CD4-positive, alpha-beta T cell (primary cell): Measurements from ENCODE around the gene NTRK1. TPM values are rescaled to one million over a fixed set of nuclear protein-coding genes. Genes with fewer than 3 reads are reported as not detected.

Experiments
- ATAC-seq: fragments of 200-7000 bp; cut with Tn5 transposase; one replicate; pipeline ENCODE4 v1.10.0; 2022; ENCODE audit warnings: mild to moderate bottlenecking; ENCODE audit not compliant: poor library complexity
- CTCF ChIA-PET: fragments of 350-600 bp; sonication (Branson Sonifier 250); formaldehyde crosslinking; loops from one replicate; lab custom pipeline; 2021; ENCODE audit warnings: antibody characterized with exemption, inconsistent platforms; lab: Charles Lee
- POLR2A ChIA-PET: fragments of 350-600 bp; sonication (Branson Sonifier 250); formaldehyde crosslinking; loops from one replicate; lab custom pipeline; 2021; ENCODE audit warnings: antibody characterized with exemption, inconsistent platforms; lab: Charles Lee
- DNase-seq, 14 experiments: peaks; one replicate each; pipeline ENCODE4 v3.0.0-alpha.2; 2013 to 2020; ENCODE audit warnings: mixed read lengths in 2 of 14
- H3K27ac ChIP-seq, 2 donors: one replicate each; pipeline versions ENCODE4 v1.5.1 to v1.7.0; 2013; ENCODE audit warnings: low read length in 2 of 2, low read depth in 1 of 2, mild to moderate bottlenecking in 1 of 2
- H3K27me3 ChIP-seq, 2 experiments: 1 replicate in 1 of 2; 2 replicates in 1 of 2; pipeline versions ENCODE4 v1.6.1 to v1.7.0; 2013; ENCODE audit warnings: low read length in 2 of 2, control low read depth in 1 of 2, mild to moderate bottlenecking in 1 of 2, moderate library complexity in 1 of 2; ENCODE audit not compliant: insufficient read depth in 2 of 2, control insufficient read depth in 1 of 2
- H3K36me3 ChIP-seq: one replicate; pipeline ENCODE4 v1.6.1; 2013; ENCODE audit warnings: low read length, control low read depth; ENCODE audit not compliant: insufficient read depth
- H3K4me1 ChIP-seq: one replicate; pipeline ENCODE4 v1.6.1; 2013; ENCODE audit warnings: low read length, control low read depth; ENCODE audit not compliant: insufficient read depth
- H3K4me3 ChIP-seq: one replicate; pipeline ENCODE4 v1.5.1; 2013; ENCODE audit warnings: mild to moderate bottlenecking, low read length, moderate library complexity
- H3K9me3 ChIP-seq, 2 experiments: 1 replicate in 1 of 2; 2 replicates in 1 of 2; pipeline versions ENCODE4 v1.6.1 to v1.7.0; 2013; ENCODE audit warnings: low read length in 2 of 2, mild to moderate bottlenecking in 2 of 2, control low read depth in 1 of 2, moderate library complexity in 1 of 2; ENCODE audit not compliant: control insufficient read depth in 1 of 2, insufficient read depth in 1 of 2
- H3K27ac Mint-ChIP-seq: one replicate; pipeline ENCODE4 v1.8.0; 2020; ENCODE audit warnings: mixed read lengths
- H3K27me3 Mint-ChIP-seq: one replicate; pipeline ENCODE4 v1.8.0; 2021; ENCODE audit warnings: mixed read lengths
- H3K36me3 Mint-ChIP-seq: one replicate; pipeline ENCODE4 v1.8.0; 2021; ENCODE audit warnings: low read depth, mixed read lengths
- H3K4me1 Mint-ChIP-seq: one replicate; pipeline ENCODE4 v1.8.0; 2021; ENCODE audit warnings: low read depth, mixed read lengths
- H3K4me3 Mint-ChIP-seq: one replicate; pipeline ENCODE4 v1.8.0; 2020; ENCODE audit warnings: mild to moderate bottlenecking, mixed read lengths
- H3K9me3 Mint-ChIP-seq: one replicate; pipeline ENCODE4 v1.8.0; 2020; ENCODE audit warnings: mixed read lengths
- intact Hi-C, 2 experiments: fragments of 100-400 bp; cut with DNase I in 1 of 2; cut with micrococcal nuclease in 1 of 2; formaldehyde crosslinking; loops; one replicate each; pipeline versions ENCODE4 v1.15.1 to v1.9.0; 2023 to 2025; cut with DNase I, micrococcal nuclease
- total RNA-seq, 174 experiments: library from RNA in 2 of 174; stranded (reverse) in 2 of 174; gene quantifications; one replicate each; pipeline ENCODE4 v1.2.3 and lab custom pipeline; 2021 to 2026
- TF ChIP-seq, protein P1 (sequence below): fragments of 200-600 bp; IDR thresholded peaks from one replicate; pipeline ENCODE4 v1.8.0; 2022; ENCODE audit warnings: antibody characterized with exemption, mild to moderate bottlenecking

Gene NTRK1
- total RNA-seq, 2 experiments from 2014 or later = 0.42 to 0.52 TPM

GRCh38 chr1:156885314-156885713 lies 24.6 kb downstream of the NTRK1 start:
- POLR2A ChIA-PET = no interaction called here
- DNase-seq = no peak

GRCh38 chr1:156885880-156886355 lies 25.3 kb downstream of the NTRK1 start:
- no peaks in the 10 kb centered on the region for H3K36me3 ChIP-seq
- DNase-seq = no peak
- peaks cover 27 to 28% of the 10 kb centered on the region in 2 experiments for H3K27me3 ChIP-seq
- H3K36me3 Mint-ChIP-seq = no peaks in the 10 kb centered on the region
- CTCF ChIA-PET = interaction anchor here (0.9 kb wide), 1 partner anchor 89 kb away, joined by 3 read pairs; no protein-coding TSS in a partner anchor
- H3K4me3 Mint-ChIP-seq = no peak overlapping the region
- H3K27ac ChIP-seq = no peak overlapping the region
- no peaks in the 10 kb centered on the region for H3K4me1 Mint-ChIP-seq
- peaks cover 4% of the 10 kb centered on the region for H3K4me1 ChIP-seq
- intact Hi-C loops = no loop called here
- no peaks in the 10 kb centered on the region for H3K9me3 Mint-ChIP-seq
- no peak overlapping the region for H3K4me3 ChIP-seq
- ATAC-seq = no peak
- H3K9me3 ChIP-seq = no peaks in the 10 kb centered on the region
- H3K27me3 Mint-ChIP-seq = peaks cover 72% of the 10 kb centered on the region
- no peak overlapping the region for H3K27ac Mint-ChIP-seq
- POLR2A ChIA-PET = no interaction called here
- TF ChIP-seq, protein P1, sequence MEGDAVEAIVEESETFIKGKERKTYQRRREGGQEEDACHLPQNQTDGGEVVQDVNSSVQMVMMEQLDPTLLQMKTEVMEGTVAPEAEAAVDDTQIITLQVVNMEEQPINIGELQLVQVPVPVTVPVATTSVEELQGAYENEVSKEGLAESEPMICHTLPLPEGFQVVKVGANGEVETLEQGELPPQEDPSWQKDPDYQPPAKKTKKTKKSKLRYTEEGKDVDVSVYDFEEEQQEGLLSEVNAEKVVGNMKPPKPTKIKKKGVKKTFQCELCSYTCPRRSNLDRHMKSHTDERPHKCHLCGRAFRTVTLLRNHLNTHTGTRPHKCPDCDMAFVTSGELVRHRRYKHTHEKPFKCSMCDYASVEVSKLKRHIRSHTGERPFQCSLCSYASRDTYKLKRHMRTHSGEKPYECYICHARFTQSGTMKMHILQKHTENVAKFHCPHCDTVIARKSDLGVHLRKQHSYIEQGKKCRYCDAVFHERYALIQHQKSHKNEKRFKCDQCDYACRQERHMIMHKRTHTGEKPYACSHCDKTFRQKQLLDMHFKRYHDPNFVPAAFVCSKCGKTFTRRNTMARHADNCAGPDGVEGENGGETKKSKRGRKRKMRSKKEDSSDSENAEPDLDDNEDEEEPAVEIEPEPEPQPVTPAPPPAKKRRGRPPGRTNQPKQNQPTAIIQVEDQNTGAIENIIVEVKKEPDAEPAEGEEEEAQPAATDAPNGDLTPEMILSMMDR = no peak

More at GRCh38 chr1:156885314-156885713, 24.6 kb downstream of the NTRK1 start:
- H3K27me3 ChIP-seq = peaks cover 26 to 27% of the 10 kb centered on the region in 2 experiments
- TF ChIP-seq, protein P1 = no peak
- Mint-ChIP-seq H3K36me3 (no peaks in the 10 kb centered on the region), H3K4me1 (no peaks in the 10 kb centered on the region), H3K27ac (no peak overlapping the region), H3K27me3 (peaks cover 70% of the 10 kb centered on the region), H3K4me3 (no peak overlapping the region), H3K9me3 (no peaks in the 10 kb centered on the region)
- no peaks in the 10 kb centered on the region for H3K36me3 ChIP-seq
- H3K4me3 ChIP-seq = no peak overlapping the region
- intact Hi-C loops = no loop called here
- peaks cover 4% of the 10 kb centered on the region for H3K4me1 ChIP-seq
- CTCF ChIA-PET = interaction anchor here (0.9 kb wide), 1 partner anchor 88 kb away, joined by 3 read pairs; no protein-coding TSS in a partner anchor
- ATAC-seq = no peak
- H3K27ac ChIP-seq = no peak overlapping the region
- H3K9me3 ChIP-seq = no peaks in the 10 kb centered on the region

GRCh38 chr1:156886583-156887281 lies 26.1 kb downstream of the NTRK1 start:
- intact Hi-C loops = no loop called here
- Histone ChIP-seq H3K36me3 (no peaks in the 10 kb centered on the region), H3K27ac (no peak overlapping the region), H3K9me3 (no peaks in the 10 kb centered on the region), H3K4me1 (peaks cover 6% of the 10 kb centered on the region), H3K4me3 (no peak overlapping the region), H3K27me3 (peaks cover 29 to 36% of the 10 kb centered on the region in 2 experiments)
- TF ChIP-seq, protein P1 = no peak
- Mint-ChIP-seq H3K36me3 (no peaks in the 10 kb centered on the region), H3K27ac (no peak overlapping the region), H3K9me3 (no peaks in the 10 kb centered on the region), H3K4me1 (peaks cover under 1% of the 10 kb centered on the region), H3K4me3 (no peak overlapping the region), H3K27me3 (peaks cover 75% of the 10 kb centered on the region)
- POLR2A ChIA-PET = no interaction called here
- ATAC-seq (no peak), DNase-seq (no peak)
- CTCF ChIA-PET = interaction anchor here (1.0 kb wide), 1 partner anchor 27 kb away, joined by 3 read pairs; no protein-coding TSS in a partner anchor
